Cardiac muscle cell (in vitro differentiated cells and primary cell): ENCODE measurements around the gene C17orf113. TPM values are rescaled to one million over a fixed set of nuclear protein-coding genes. Genes with fewer than 3 reads are reported as not detected.

Source experiments
- DNase-seq, 2 donors: peaks; one replicate each; pipeline versions ENCODE4 v3.0.0 to v3.0.0-alpha.2; 2010 to 2017; ENCODE audit warnings: low read depth in 1 of 2, low spot score in 1 of 2
- H3K27ac ChIP-seq: fragments of 200-600 bp; sonication (generic); 2 replicates; pipeline ENCODE4 v1.5.1; 2016
- H3K27me3 ChIP-seq: fragments of 200-600 bp; sonication (generic); 2 replicates; pipeline ENCODE4 v1.6.0; 2016; ENCODE audit warnings: control low read depth
- H3K36me3 ChIP-seq: fragments of 200-600 bp; sonication (generic); 2 replicates; pipeline ENCODE4 v1.5.1; 2016; ENCODE audit warnings: control low read depth
- H3K4me1 ChIP-seq: fragments of 200-600 bp; sonication (generic); 2 replicates; pipeline ENCODE4 v1.8.1; 2017; ENCODE audit warnings: low read depth, mild to moderate bottlenecking, mixed run types
- H3K4me3 ChIP-seq: fragments of 200-600 bp; sonication (generic); 2 replicates; pipeline ENCODE4 v1.5.1; 2016; ENCODE audit warnings: mild to moderate bottlenecking
- H3K9me3 ChIP-seq: fragments of 200-600 bp; sonication (generic); 2 replicates; pipeline ENCODE4 v1.5.1; 2017; ENCODE audit warnings: low read depth, mild to moderate bottlenecking, control low read depth
- polyA plus RNA-seq: library from polyadenylated mRNA; unstranded; fragments of >200 nt; fragmentation: Nextera tagmentation; extraction: Ambion mirVana; gene quantifications from 2 replicates; pipeline ENCODE4 v1.2.1, GENCODE V29; 2016
- total RNA-seq: library from RNA; depleted of rRNA; stranded (reverse); fragments of >200 nt; gene quantifications from 2 replicates; pipeline ENCODE4 v1.2.3, GENCODE V29; 2016
- TF ChIP-seq, protein P1 (sequence below): IDR thresholded peaks from 2 replicates; pipeline ENCODE4 v1.5.1; 2012; ENCODE audit warnings: low read depth, mild to moderate bottlenecking, low read length

The C17orf113 gene
- total and polyA plus RNA-seq, 2 experiments from 2014 or later = 4.7 to 7.6 TPM

GRCh38 chr17:42094375-42095069 lies 44.1 kb upstream of the C17orf113 start:
- H3K27ac ChIP-seq = no peak overlapping the region
- H3K36me3 ChIP-seq = no peaks in the 10 kb centered on the region
- peaks cover 8% of the 10 kb centered on the region for H3K4me1 ChIP-seq
- H3K4me3 ChIP-seq = no peak overlapping the region
- no peak for DNase-seq
- peaks cover 25% of the 10 kb centered on the region for H3K27me3 ChIP-seq
- TF ChIP-seq, protein P1, sequence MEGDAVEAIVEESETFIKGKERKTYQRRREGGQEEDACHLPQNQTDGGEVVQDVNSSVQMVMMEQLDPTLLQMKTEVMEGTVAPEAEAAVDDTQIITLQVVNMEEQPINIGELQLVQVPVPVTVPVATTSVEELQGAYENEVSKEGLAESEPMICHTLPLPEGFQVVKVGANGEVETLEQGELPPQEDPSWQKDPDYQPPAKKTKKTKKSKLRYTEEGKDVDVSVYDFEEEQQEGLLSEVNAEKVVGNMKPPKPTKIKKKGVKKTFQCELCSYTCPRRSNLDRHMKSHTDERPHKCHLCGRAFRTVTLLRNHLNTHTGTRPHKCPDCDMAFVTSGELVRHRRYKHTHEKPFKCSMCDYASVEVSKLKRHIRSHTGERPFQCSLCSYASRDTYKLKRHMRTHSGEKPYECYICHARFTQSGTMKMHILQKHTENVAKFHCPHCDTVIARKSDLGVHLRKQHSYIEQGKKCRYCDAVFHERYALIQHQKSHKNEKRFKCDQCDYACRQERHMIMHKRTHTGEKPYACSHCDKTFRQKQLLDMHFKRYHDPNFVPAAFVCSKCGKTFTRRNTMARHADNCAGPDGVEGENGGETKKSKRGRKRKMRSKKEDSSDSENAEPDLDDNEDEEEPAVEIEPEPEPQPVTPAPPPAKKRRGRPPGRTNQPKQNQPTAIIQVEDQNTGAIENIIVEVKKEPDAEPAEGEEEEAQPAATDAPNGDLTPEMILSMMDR = no peak
- no peaks in the 10 kb centered on the region for H3K9me3 ChIP-seq

DNA sequence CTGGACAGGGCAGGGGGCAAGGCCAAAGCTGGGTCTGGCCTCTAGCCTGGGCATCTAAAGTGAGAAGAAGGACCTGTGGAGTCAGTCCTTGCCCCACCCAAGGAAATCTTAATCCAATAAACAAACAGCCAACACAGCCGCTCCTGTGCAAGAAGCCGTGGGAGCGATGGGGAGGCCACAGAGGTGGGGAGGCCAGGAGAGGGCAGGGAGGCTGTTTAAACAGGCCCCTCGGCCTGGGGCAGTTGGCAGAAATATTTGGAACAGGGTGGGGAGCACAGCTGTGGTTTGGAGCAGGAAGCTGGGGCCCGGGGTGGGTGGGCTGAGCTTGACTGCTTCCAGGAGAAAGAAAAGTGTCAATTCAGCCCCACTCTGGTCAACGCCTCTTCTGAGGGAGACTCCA lies 42.5 kb upstream of the C17orf113 start:
- TF ChIP-seq, protein P1 = no peak
- H3K4me1 ChIP-seq = peaks cover 5% of the 10 kb centered on the region

GRCh38 chr17:42090964-42091790 lies 40.8 kb upstream of the C17orf113 start:
- peaks cover 5% of the 10 kb centered on the region for H3K4me1 ChIP-seq
- H3K27me3 ChIP-seq = peaks cover 3% of the 10 kb centered on the region
- H3K9me3 ChIP-seq = no peaks in the 10 kb centered on the region

More for the DNA sequence above, 42.5 kb upstream of the C17orf113 start:
- no peak for DNase-seq
- H3K9me3 ChIP-seq = no peaks in the 10 kb centered on the region
- no peak overlapping the region for H3K4me3 ChIP-seq
- no peak overlapping the region for H3K27ac ChIP-seq
- no peaks in the 10 kb centered on the region for H3K36me3 ChIP-seq
- peaks cover 19% of the 10 kb centered on the region for H3K27me3 ChIP-seq

GRCh38 chr17:42088736-42089135 lies 38.3 kb upstream of the C17orf113 start:
- Histone ChIP-seq H3K9me3 (no peaks in the 10 kb centered on the region), H3K27me3 (no peaks in the 10 kb centered on the region), H3K36me3 (no peaks in the 10 kb centered on the region), H3K4me1 (peaks cover 5% of the 10 kb centered on the region), H3K4me3 (no peak overlapping the region), H3K27ac (no peak overlapping the region)
- DNase-seq = no peak
- TF ChIP-seq, protein P1 = no peak

More at GRCh38 chr17:42090964-42091790, 40.8 kb upstream of the C17orf113 start:
- Histone ChIP-seq H3K4me3 (no peak overlapping the region), H3K36me3 (no peaks in the 10 kb centered on the region), H3K27ac (no peak overlapping the region)
- DNase-seq = no peak
- TF ChIP-seq, protein P1 = no peak

GRCh38 chr17:42087736-42088705 lies 37.6 kb upstream of the C17orf113 start:
- TF ChIP-seq, protein P1 = no peak
- Histone ChIP-seq H3K27ac (no peak overlapping the region), H3K36me3 (no peaks in the 10 kb centered on the region), H3K4me3 (no peak overlapping the region), H3K9me3 (no peaks in the 10 kb centered on the region), H3K4me1 (peaks cover 5% of the 10 kb centered on the region), H3K27me3 (no peaks in the 10 kb centered on the region)
- no peak for DNase-seq
